ENCODE measurements around the gene MYH4. TPM values are rescaled to one million over a fixed set of nuclear protein-coding genes. Genes with fewer than 3 reads are reported as not detected.

Gene MYH4
- polyA plus RNA-seq, 1 of the 3 experiments (the other 2 are of a cell fraction) = not detected

GRCh38 chr17:10457952-10458351, 11.4 kb downstream of the MYH4 start:
- no peaks in the 10 kb centered on the region for H3K36me3 ChIP-seq (replicated peaks in 1 of 2; ENCODE audit: control insufficient read depth in 1 of 2, insufficient read depth in 2 of 2, low read length in 1 of 2)
- H3K4me2 ChIP-seq = no peak overlapping the region
- H3K27me3 ChIP-seq (ENCODE audit: insufficient read depth) = no peaks in the 10 kb centered on the region; the same call in 1 of the 2 replicates
- ChIA-PET CTCF (no interaction called here), POLR2A (no interaction called here)
- no peak overlapping the region for H2AFZ ChIP-seq (ENCODE audit: low read depth)
- H3K9me2 ChIP-seq = no peaks in the 10 kb centered on the region
- no peak overlapping the region for H3K27ac ChIP-seq (ENCODE audit: low read depth in 2 of 2, low read length in 1 of 2)
- H3K4me3 ChIP-seq (ENCODE audit: low read depth in 2 of 2, low read length in 1 of 2) = no peak overlapping the region
- no peaks in the 10 kb centered on the region for H3K4me1 ChIP-seq (ENCODE audit: control insufficient read depth in 1 of 2, insufficient read depth in 2 of 2, low read depth in 1 of 2, low read length in 1 of 2)
- no peaks in the 10 kb centered on the region for H3K79me2 ChIP-seq (ENCODE audit: insufficient read depth)
- H3F3A ChIP-seq (replicated peaks; ENCODE audit: insufficient read depth) = no peaks in the 10 kb centered on the region
- no peak overlapping the region for H3K9ac ChIP-seq
- H3K9me3 ChIP-seq = no peaks in the 10 kb centered on the region
- no peaks in the 10 kb centered on the region for H4K20me1 ChIP-seq (ENCODE audit: insufficient read depth)
- WGBS (ENCODE audit: low lambda C conversion rate) = 0% methylated on average over 1 of the region's 1 CpG
- no peak for TF ChIP-seq USF2 (IDR thresholded peaks at IDR 0.05; ENCODE audit: borderline replicate concordance, low read depth, low read length)
- no peak for TF ChIP-seq RFX5 (IDR thresholded peaks at IDR 0.05; ENCODE audit: low read length)
- no peak for TF ChIP-seq MAX (IDR thresholded peaks at IDR 0.05; ENCODE audit: low read depth)
- no peak for TF ChIP-seq RCOR1 (IDR thresholded peaks at IDR 0.05; ENCODE audit: low read length)
- no peak for TF ChIP-seq EP300 (IDR thresholded peaks at IDR 0.05; ENCODE audit: borderline replicate concordance in 1 of 2, low read depth in 1 of 2, low read length in 1 of 2)
- no peak for TF ChIP-seq IRF3 (IDR thresholded peaks at IDR 0.05; ENCODE audit: low read depth, low read length)
- TF ChIP-seq GABPA (IDR thresholded peaks at IDR 0.05; ENCODE audit: low read depth) = no peak
- no peak for TF ChIP-seq POLR2AphosphoS5 (IDR thresholded peaks at IDR 0.05; ENCODE audit: low read depth, low read length)
- TF ChIP-seq PBX3 (IDR thresholded peaks at IDR 0.05) = no peak
- no peak for TF ChIP-seq SIN3A (IDR thresholded peaks at IDR 0.05; ENCODE audit: borderline replicate concordance, low read depth, low read length)
- TF ChIP-seq ELF1 (IDR thresholded peaks at IDR 0.05) = no peak
- TF ChIP-seq YY1 (IDR thresholded peaks at IDR 0.05; ENCODE audit: low read depth) = no peak
- TF ChIP-seq RAD21 (IDR thresholded peaks at IDR 0.05; ENCODE audit: low read length) = no peak
- no peak for TF ChIP-seq CHD2 (IDR thresholded peaks at IDR 0.05; ENCODE audit: low read length, partially characterized antibody)
- no peak for TF ChIP-seq MXI1 (IDR thresholded peaks at IDR 0.05; ENCODE audit: low read depth, low read length)
- no peak for TF ChIP-seq JUND (IDR thresholded peaks at IDR 0.05)
- TF ChIP-seq EZH2phosphoT487 (IDR thresholded peaks at IDR 0.05; ENCODE audit: borderline replicate concordance, low read depth) = no peak
- no peak for DNase-seq

All from SK-N-SH (cell line).